GM19328 (cell line): ENCODE measurements around the gene RANBP9.

Experiments
- ATAC-seq: cut with Tn5 transposase; IDR thresholded peaks from one replicate; pipeline ENCODE4 v1.9.1; 2021; ENCODE audit warnings: mild to moderate bottlenecking, moderate library complexity; ENCODE audit not compliant: unreplicated experiment

RANBP9 gene

DNA sequence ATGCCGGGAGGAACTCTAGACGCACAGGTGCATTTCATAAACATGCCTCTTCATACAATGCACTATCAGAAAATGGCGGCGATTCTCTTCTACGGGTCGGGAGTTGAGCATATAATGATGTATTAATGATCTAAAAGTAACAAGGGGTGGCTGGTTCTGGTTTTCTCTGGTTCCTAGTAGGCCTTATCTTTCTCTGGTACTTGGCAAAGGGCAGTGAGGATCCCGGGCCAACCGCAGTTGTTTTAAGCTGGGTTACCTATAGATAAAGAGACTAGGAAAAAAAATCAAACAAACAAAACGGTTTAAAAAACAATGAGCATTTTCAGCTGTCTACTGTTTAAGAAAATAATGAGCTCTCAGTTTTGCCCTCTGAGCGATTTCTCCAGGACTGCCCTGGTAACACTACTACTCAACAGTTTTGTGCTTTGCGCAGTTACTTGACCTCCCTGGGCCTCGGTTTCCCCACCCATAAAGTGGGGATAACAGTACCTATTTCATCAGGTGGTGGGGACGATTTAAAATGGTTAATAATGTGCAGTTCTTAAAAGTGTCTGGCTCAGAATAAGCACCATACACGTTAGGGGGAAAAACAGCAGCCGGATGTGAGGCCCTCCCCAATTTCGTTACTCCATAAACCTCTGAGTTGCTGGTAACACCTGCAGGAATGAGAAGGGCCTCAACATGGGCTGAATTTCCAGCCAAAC lies 138.5 kb downstream of the RANBP9 start:
- no peak for ATAC-seq

DNA sequence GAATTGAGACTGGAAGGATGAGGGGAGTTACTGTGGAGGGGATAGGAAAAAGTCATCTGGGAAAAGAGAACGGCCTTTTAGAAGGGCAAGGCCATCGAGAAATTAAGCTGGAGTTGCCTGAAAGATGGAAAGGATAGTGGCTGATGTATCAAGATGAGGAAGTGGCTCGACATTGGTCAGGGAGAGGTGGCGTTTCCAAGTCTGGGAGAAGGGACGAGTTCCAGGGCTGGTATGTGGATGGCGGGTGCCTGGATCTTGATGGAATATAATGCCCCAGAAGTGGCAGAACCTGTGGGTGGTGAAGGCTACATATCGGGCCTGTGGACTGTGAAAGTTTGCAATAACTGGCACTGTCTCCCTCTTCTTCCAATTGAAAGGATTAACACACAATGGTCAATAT lies 139.4 kb downstream of the RANBP9 start:
- ATAC-seq, result no peak
